Chondrocyte (in vitro differentiated cells): ENCODE results near the gene ADI1. TPM values are rescaled to one million over a fixed set of nuclear protein-coding genes. Genes with fewer than 3 reads are reported as not detected.

ENCODE experiments used
- DNase-seq: peaks from one replicate; pipeline ENCODE4 v3.0.0; 2021; ENCODE audit warnings: mixed read lengths, low spot score
- H3K27ac Mint-ChIP-seq: one replicate; pipeline ENCODE4 v1.8.0; 2021; ENCODE audit warnings: mild to moderate bottlenecking, moderate library complexity, mixed read lengths; ENCODE audit not compliant: unreplicated experiment
- H3K27me3 Mint-ChIP-seq: 2 replicates; pipeline ENCODE4 v1.8.0; 2021; ENCODE audit warnings: low read depth, mixed read lengths
- H3K36me3 Mint-ChIP-seq: 2 replicates; pipeline ENCODE4 v1.8.0; 2021; ENCODE audit warnings: low read depth, mixed read lengths
- H3K4me1 Mint-ChIP-seq: 2 replicates; pipeline ENCODE4 v1.8.0; 2021; ENCODE audit warnings: low read depth, mild to moderate bottlenecking, mixed read lengths
- H3K4me3 Mint-ChIP-seq: one replicate; pipeline ENCODE4 v1.8.0; 2021; ENCODE audit warnings: mild to moderate bottlenecking, moderate library complexity, mixed read lengths; ENCODE audit not compliant: unreplicated experiment
- H3K9me3 Mint-ChIP-seq: 2 replicates; pipeline ENCODE4 v1.8.0; 2021; ENCODE audit warnings: low read depth, mixed read lengths
- CTCF ChIP-seq: fragments of 200-600 bp; sonication (generic); IDR thresholded peaks from 2 replicates; pipeline ENCODE4 v1.5.0; 2021; ENCODE audit warnings: antibody characterized with exemption, mild to moderate bottlenecking, moderate library complexity
- total RNA-seq: library from RNA; stranded (reverse); gene quantifications from 3 replicates; pipeline ENCODE4 v1.2.1, GENCODE V29; 2021

Gene ADI1
- total RNA-seq, 1 donor from 2014 or later = 41.8 TPM

DNA sequence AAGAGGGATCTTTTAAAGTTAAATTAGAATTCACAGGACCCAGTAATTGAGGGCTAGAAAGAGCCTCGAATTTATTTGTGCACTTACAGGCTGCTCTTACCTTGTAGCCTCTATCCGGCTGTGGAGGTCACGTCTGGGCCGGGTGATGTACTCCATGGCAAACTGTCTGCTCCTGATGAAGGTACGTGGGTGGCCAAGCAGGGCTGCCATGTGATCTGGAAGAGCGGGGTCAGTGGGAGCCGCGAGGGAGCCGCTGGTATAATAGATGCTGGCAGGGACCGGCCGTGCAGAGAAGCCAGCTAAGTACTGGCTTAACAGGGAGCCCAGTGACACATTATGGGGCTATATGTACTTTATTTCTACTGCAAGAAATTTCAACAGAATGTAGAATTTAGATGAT is 59.2 kb downstream of the ADI1 start:
- no peak overlapping the region for H3K4me3 Mint-ChIP-seq
- peak; percentile 74 for DNase-seq
- peaks cover 16% of the 10 kb centered on the region for H3K36me3 Mint-ChIP-seq
- no peaks in the 10 kb centered on the region for H3K9me3 Mint-ChIP-seq
- H3K27me3 Mint-ChIP-seq = no peaks in the 10 kb centered on the region
- no peak for TF ChIP-seq CTCF
- H3K27ac Mint-ChIP-seq = no peak overlapping the region
- H3K4me1 Mint-ChIP-seq = peaks cover 11% of the 10 kb centered on the region

- no peaks in the 10 kb centered on the region for H3K27me3 Mint-ChIP-seq
- peaks cover 8% of the 10 kb centered on the region for H3K4me1 Mint-ChIP-seq
- H3K9me3 Mint-ChIP-seq = no peaks in the 10 kb centered on the region
- DNase-seq = peak; percentile 75
- TF ChIP-seq CTCF = no peak
- peaks cover 16% of the 10 kb centered on the region for H3K36me3 Mint-ChIP-seq
- no peak overlapping the region for H3K4me3 Mint-ChIP-seq
- no peak overlapping the region for H3K27ac Mint-ChIP-seq
Observed at GRCh38 chr2:3459185-3460015, 59.9 kb downstream of the ADI1 start.

DNA sequence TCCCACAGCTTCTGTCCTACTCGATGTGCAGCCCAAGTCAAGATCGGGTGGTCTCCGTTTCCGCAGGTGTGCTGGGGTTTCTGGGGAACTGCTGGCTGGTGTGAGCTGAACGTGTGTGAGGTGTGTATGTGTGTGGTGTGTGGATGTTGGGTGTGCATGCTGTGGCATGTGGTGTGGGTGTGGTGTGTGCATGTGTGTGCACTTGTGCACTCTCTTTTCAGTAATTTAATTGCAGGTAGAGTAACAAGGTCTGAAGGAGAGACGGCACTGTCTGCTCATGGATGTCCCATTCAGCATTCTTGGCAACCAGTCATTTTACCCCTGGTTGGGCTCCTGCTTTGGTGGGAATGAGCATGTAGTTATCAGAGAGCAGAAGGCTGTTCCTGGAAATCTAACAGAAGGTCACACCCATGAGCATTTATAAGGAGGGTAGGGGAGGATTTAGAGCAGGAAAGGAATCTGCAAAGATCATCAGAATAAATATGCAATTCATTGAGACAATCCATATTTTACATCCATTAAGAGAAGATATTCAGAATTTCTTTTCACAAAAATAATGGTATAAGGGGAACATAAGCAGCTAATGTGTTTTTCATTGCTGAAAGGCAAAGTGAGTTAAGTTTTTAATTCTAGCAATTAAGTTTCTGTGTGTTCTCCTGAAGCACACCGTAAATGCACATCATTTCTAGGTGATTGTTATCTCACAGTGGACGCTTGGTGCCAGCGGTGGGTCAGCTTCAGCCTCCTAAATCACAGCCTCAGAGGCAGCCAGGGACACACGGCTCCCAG is 60.7 kb downstream of the ADI1 start:
- no peak overlapping the region for H3K27ac Mint-ChIP-seq
- H3K9me3 Mint-ChIP-seq = no peaks in the 10 kb centered on the region
- TF ChIP-seq CTCF = no peak
- H3K27me3 Mint-ChIP-seq = no peaks in the 10 kb centered on the region
- no peak for DNase-seq
- H3K36me3 Mint-ChIP-seq = peaks cover 16% of the 10 kb centered on the region
- H3K4me1 Mint-ChIP-seq = peaks cover 6% of the 10 kb centered on the region
- H3K4me3 Mint-ChIP-seq = no peak overlapping the region

GRCh38 chr2:3457524-3458395 is 61.6 kb downstream of the ADI1 start:
- no peak for TF ChIP-seq CTCF
- peak; percentile 78 for DNase-seq
- Mint-ChIP-seq H3K9me3 (no peaks in the 10 kb centered on the region), H3K4me3 (no peak overlapping the region), H3K4me1 (peaks cover 6% of the 10 kb centered on the region), H3K36me3 (peaks cover 19% of the 10 kb centered on the region), H3K27me3 (no peaks in the 10 kb centered on the region), H3K27ac (no peak overlapping the region)

DNA sequence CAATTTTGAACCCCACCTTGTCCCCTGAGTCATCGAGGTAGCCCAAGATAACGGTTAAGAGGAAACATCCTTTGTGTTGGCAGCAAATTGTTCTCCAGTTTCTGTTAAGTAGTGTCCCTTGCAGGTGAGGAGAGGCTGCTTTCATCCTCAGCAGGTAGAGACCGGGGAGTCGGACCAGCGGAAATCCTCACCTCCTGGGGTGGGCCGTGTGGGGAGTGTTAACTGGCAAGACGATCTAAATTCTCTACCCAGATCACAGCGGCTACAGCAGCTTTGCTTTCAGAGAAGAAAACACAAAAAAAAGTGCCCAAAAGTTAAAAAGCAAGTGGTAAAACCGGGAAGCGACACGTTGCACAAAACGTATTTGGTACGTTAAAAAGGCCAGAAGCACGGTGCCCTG is 63.2 kb downstream of the ADI1 start:
- no peak overlapping the region for H3K4me3 Mint-ChIP-seq
- no peak for DNase-seq
- peaks cover 19% of the 10 kb centered on the region for H3K36me3 Mint-ChIP-seq
- H3K9me3 Mint-ChIP-seq = no peaks in the 10 kb centered on the region
- no peak overlapping the region for H3K27ac Mint-ChIP-seq
- no peak for TF ChIP-seq CTCF
- no peaks in the 10 kb centered on the region for H3K4me1 Mint-ChIP-seq
- H3K27me3 Mint-ChIP-seq = no peaks in the 10 kb centered on the region
